H1 (cell line): ENCODE data around the gene SLC35F1. TPM values are rescaled to one million over a fixed set of nuclear protein-coding genes. Genes with fewer than 3 reads are reported as not detected.

Experiments used
- CTCF ChIA-PET: fragments of 300-600 bp; sonication (Branson Sonifier 250); formaldehyde crosslinking; loops from one replicate; lab custom pipeline; 2021; ENCODE audit not compliant: partially characterized antibody; lab: Charles Lee
- POLR2A ChIA-PET: fragments of 300-600 bp; sonication (Branson Sonifier 250); formaldehyde crosslinking; loops from one replicate; lab custom pipeline; 2021; ENCODE audit warnings: inconsistent platforms; ENCODE audit not compliant: partially characterized antibody; lab: Charles Lee
- DNase-seq, 2 experiments: peaks; one replicate each; pipeline versions ENCODE4 v3.0.0 to v3.0.0-alpha.2; 2010 to 2022; ENCODE audit warnings: low spot score in 2 of 2, low read depth in 1 of 2, mixed read lengths in 1 of 2
- FAIRE-seq: peaks from 2 replicates; lab custom pipeline; 2011; peaks lifted over from hg19 to GRCh38; lab: Jason Lieb, UNC
- H2AFZ ChIP-seq: 2 replicates; pipeline ENCODE4 v1.8.1; 2012; ENCODE audit warnings: low read length, inconsistent platforms
- H2AK5ac ChIP-seq: 2 replicates; pipeline ENCODE4 v1.6.1; 2013; ENCODE audit warnings: low read depth, low read length
- H2BK120ac ChIP-seq: replicated peaks from 2 replicates; pipeline ENCODE3; 2013; ENCODE audit warnings: low read depth, low read length, inconsistent platforms
- H2BK12ac ChIP-seq: 2 replicates; pipeline ENCODE4 v1.6.1; 2013; ENCODE audit warnings: low read depth, low read length
- H2BK15ac ChIP-seq: 2 replicates; pipeline ENCODE4 v1.6.1; 2013; ENCODE audit warnings: low read length
- H2BK20ac ChIP-seq: 2 replicates; pipeline ENCODE4 v1.6.1; 2013; ENCODE audit warnings: low read length
- H2BK5ac ChIP-seq: 2 replicates; pipeline ENCODE4 v1.6.1; 2013; ENCODE audit warnings: low read depth, low read length
- H3K14ac ChIP-seq: 2 replicates; pipeline ENCODE4 v1.6.1; 2013; ENCODE audit warnings: inconsistent platforms; ENCODE audit not compliant: insufficient read length
- H3K18ac ChIP-seq: 2 replicates; pipeline ENCODE4 v1.6.1; 2013; ENCODE audit warnings: low read length; ENCODE audit errors: extremely low read depth
- H3K23ac ChIP-seq: 2 replicates; pipeline ENCODE4 v1.6.1; 2013; ENCODE audit warnings: inconsistent platforms; ENCODE audit not compliant: insufficient read length
- H3K23me2 ChIP-seq: 2 replicates; pipeline ENCODE4 v1.6.1; 2013; ENCODE audit warnings: low read depth, low read length
- H3K27ac ChIP-seq: 2 replicates; pipeline ENCODE4 v1.6.1; 2011; ENCODE audit warnings: low read depth, low read length, inconsistent platforms
- H3K27me3 ChIP-seq, 4 experiments: replicated peaks in 1 of 4; 1 replicate in 1 of 4; 2 replicates in 3 of 4; pipeline versions ENCODE4 v1.6.1 to v1.8.1; 2011 to 2013; ENCODE audit warnings: low read length in 3 of 4, mild to moderate bottlenecking in 3 of 4, inconsistent platforms in 2 of 4, mixed read lengths in 2 of 4, moderate library complexity in 1 of 4; ENCODE audit not compliant: control insufficient read depth in 3 of 4, insufficient read depth in 3 of 4; ENCODE audit errors: extremely low read depth in 1 of 4
- H3K36me3 ChIP-seq, 4 experiments: 2 replicates each; pipeline versions ENCODE4 v1.6.1 to v1.8.1; 2011 to 2013; ENCODE audit warnings: mild to moderate bottlenecking in 4 of 4, low read length in 3 of 4, moderate library complexity in 2 of 4, control low read depth in 1 of 4, inconsistent platforms in 1 of 4; ENCODE audit not compliant: insufficient read depth in 4 of 4, control insufficient read depth in 2 of 4
- H3K4ac ChIP-seq: replicated peaks from 2 replicates; pipeline ENCODE3; 2013; ENCODE audit warnings: low read length, low read depth, mixed read lengths, inconsistent platforms; ENCODE audit not compliant: insufficient read length
- H3K4me1 ChIP-seq, 4 experiments: replicated peaks in 1 of 4; 1 replicate in 1 of 4; 2 replicates in 3 of 4; pipeline versions ENCODE4 v1.6.1 to v1.8.1; 2011 to 2013; ENCODE audit warnings: low read length in 3 of 4, inconsistent platforms in 2 of 4, mixed read lengths in 1 of 4; ENCODE audit not compliant: insufficient read depth in 4 of 4, control insufficient read depth in 3 of 4
- H3K4me2 ChIP-seq, 2 experiments: 2 replicates each; pipeline versions ENCODE4 v1.6.1 to v1.8.1; 2011 to 2013; ENCODE audit warnings: low read depth in 2 of 2, low read length in 2 of 2, control low read depth in 1 of 2, inconsistent platforms in 1 of 2, mild to moderate bottlenecking in 1 of 2; ENCODE audit not compliant: insufficient read depth in 1 of 2
- H3K4me3 ChIP-seq, 4 experiments: fragments of 200-600, 300-600 bp in 1 of 4; sonication (generic), shearing (Covaris generic), sonication (Bioruptor Twin) in 1 of 4; 2 replicates each; pipeline versions ENCODE4 v1.5.1 to v1.8.1; 2011 to 2016; ENCODE audit warnings: low read length in 4 of 4, low read depth in 3 of 4, control low read depth in 2 of 4, inconsistent platforms in 2 of 4, mild to moderate bottlenecking in 2 of 4, mixed read lengths in 1 of 4, moderate library complexity in 1 of 4; ENCODE audit not compliant: insufficient read depth in 2 of 4; ENCODE audit errors: extremely low read depth in 1 of 4
- H3K56ac ChIP-seq: replicated peaks from 2 replicates; pipeline ENCODE3; 2013; ENCODE audit warnings: low read depth, mild to moderate bottlenecking, mixed read lengths, low read length, inconsistent platforms; ENCODE audit not compliant: insufficient read length
- H3K79me1 ChIP-seq: 2 replicates; pipeline ENCODE4 v1.6.1; 2013; ENCODE audit warnings: low read depth, low read length, control low read depth
- H3K79me2 ChIP-seq, 2 experiments: 2 replicates each; pipeline versions ENCODE4 v1.6.1 to v1.8.1; 2012 to 2013; ENCODE audit warnings: low read length in 2 of 2, mild to moderate bottlenecking in 2 of 2, inconsistent platforms in 1 of 2; ENCODE audit not compliant: insufficient read depth in 2 of 2, control insufficient read depth in 1 of 2
- H3K9ac ChIP-seq, 4 experiments: replicated peaks in 1 of 4; 1 replicate in 1 of 4; 2 replicates in 3 of 4; pipeline versions ENCODE4 v1.6.1 to v1.8.1; 2011 to 2013; ENCODE audit warnings: low read depth in 3 of 4, low read length in 3 of 4, control low read depth in 2 of 4, mild to moderate bottlenecking in 2 of 4, moderate library complexity in 2 of 4, inconsistent platforms in 1 of 4; ENCODE audit errors: extremely low read depth in 1 of 4
- H3K9me3 ChIP-seq, 2 experiments: 2 replicates each; pipeline versions ENCODE4 v1.6.1 to v1.8.1; 2012 to 2013; ENCODE audit warnings: mild to moderate bottlenecking in 2 of 2, moderate library complexity in 2 of 2, control low read depth in 1 of 2, inconsistent platforms in 1 of 2, low read depth in 1 of 2, low read length in 1 of 2, mixed read lengths in 1 of 2; ENCODE audit not compliant: insufficient read depth in 2 of 2
- H4K20me1 ChIP-seq, 2 experiments: replicated peaks in 1 of 2; 2 replicates each; pipeline versions ENCODE3 to v1.8.1; 2011 to 2013; ENCODE audit warnings: inconsistent platforms in 2 of 2, low read length in 2 of 2, mild to moderate bottlenecking in 1 of 2; ENCODE audit not compliant: insufficient read depth in 2 of 2, control insufficient read depth in 1 of 2
- H4K5ac ChIP-seq: 2 replicates; pipeline ENCODE4 v1.6.1; 2013; ENCODE audit warnings: low read length, low read depth, mixed read lengths, inconsistent platforms; ENCODE audit not compliant: insufficient read length
- H4K8ac ChIP-seq: 2 replicates; pipeline ENCODE4 v1.8.0; 2013; ENCODE audit warnings: mild to moderate bottlenecking, moderate library complexity, low read length, inconsistent platforms; ENCODE audit not compliant: insufficient read depth; ENCODE audit errors: extremely low read depth
- H4K91ac ChIP-seq: replicated peaks from 2 replicates; pipeline ENCODE3; 2013; ENCODE audit warnings: low read length, mixed read lengths, inconsistent platforms; ENCODE audit not compliant: insufficient read length
- HDAC2 ChIP-seq, 2 experiments: fragments of 300-600 bp in 1 of 2; sonication (generic) in 1 of 2; IDR thresholded peaks; 2 replicates each; pipeline ENCODE4 v1.6.1; 2011 to 2012; ENCODE audit warnings: low read depth in 2 of 2, low read length in 2 of 2, mild to moderate bottlenecking in 2 of 2, moderate library complexity in 2 of 2, borderline replicate concordance in 1 of 2, inconsistent platforms in 1 of 2
- HDAC6 ChIP-seq: IDR thresholded peaks from one replicate; pipeline ENCODE4 v1.7.1; 2012; ENCODE audit warnings: low read depth, mild to moderate bottlenecking, inconsistent platforms, low read length, moderate library complexity
- POLR2A ChIP-seq, 2 experiments: IDR thresholded peaks; 1 replicate in 1 of 2; 2 replicates in 1 of 2; pipeline ENCODE4 v1.6.1; 2011; ENCODE audit warnings: low read depth in 2 of 2, low read length in 2 of 2, mild to moderate bottlenecking in 2 of 2; ENCODE audit errors: control extremely low read depth in 1 of 2
- WGBS, 2 experiments: shearing (Covaris generic) in 1 of 2; methylation state at CpG; one replicate each; pipeline versions ENCODE4 v1.1.6 to v1.1.7; 2013 to 2015; ENCODE audit warnings: low lambda C conversion rate in 2 of 2, mixed read lengths in 2 of 2, inconsistent platforms in 1 of 2, low coverage in 1 of 2, missing lambda C conversion rate in 1 of 2; ENCODE audit not compliant: insufficient replicate concordance in 2 of 2, insufficient coverage in 1 of 2, insufficient read length in 1 of 2; ENCODE audit errors: extremely low coverage in 1 of 2, missing lambda C conversion rate in 1 of 2; 5-methylcytosine and 5-hydroxymethylcytosine counted together
- polyA plus RNA-seq, 7 experiments: library from polyadenylated mRNA; depleted of rRNA in 3 of 7; stranded (reverse) in 5 of 7; unstranded in 2 of 7; fragments of >200 nt in 5 of 7; fragments of 200-250 nt in 2 of 7; gene quantifications; 1 replicate in 5 of 7; 2 replicates in 1 of 7; 4 replicates in 1 of 7; pipeline versions ENCODE4 v1.2.1 to v1.2.3, GENCODE V29; 2011 to 2013; ENCODE audit warnings: missing spikeins in 2 of 7, mixed read lengths in 2 of 7
- total RNA-seq: library from RNA; stranded (reverse); fragmentation: NEBNext Ultra II Directional; extraction: Animal tissue kit (Norgen Biotek cat#: 25700); gene quantifications from 2 replicates; pipeline ENCODE4 v1.2.1, GENCODE V29; 2021

Gene SLC35F1
- total and polyA plus RNA-seq, 2 of the 8 experiments (the other 6 are each of a cell fraction or from before 2014, with no cell fraction given), result 7.0 to 10.0 TPM

DNA sequence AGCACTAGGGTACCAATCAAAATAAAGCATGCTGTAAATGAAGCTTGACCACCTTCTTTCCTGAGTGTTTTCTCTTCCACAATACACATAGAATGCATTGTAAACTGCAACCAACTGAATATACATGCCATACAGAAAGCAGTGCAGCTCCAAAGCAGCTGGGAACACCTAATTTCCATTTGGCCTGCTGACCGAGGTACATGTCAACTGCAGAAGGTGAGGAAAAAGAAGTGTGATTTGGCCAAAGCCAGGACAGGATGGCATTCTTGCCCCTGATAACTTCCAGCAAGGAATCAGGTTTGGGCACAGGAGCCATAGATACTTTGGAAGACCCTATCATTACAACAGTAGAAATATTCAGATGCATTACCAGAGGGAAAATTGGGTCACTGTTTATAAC lies 258.4 kb downstream of the SLC35F1 start:
- Histone ChIP-seq H2BK5ac (no peak overlapping the region), H4K8ac (no peak overlapping the region), H3K4me1 (no peaks in the 10 kb centered on the region), H2AFZ (no peak overlapping the region), H3K9ac (no peak overlapping the region), H3K4ac (no peak overlapping the region), H3K36me3 (no peaks in the 10 kb centered on the region), H3K23me2 (peaks cover 2% of the 10 kb centered on the region; the same call in 1 of the 2 replicates), H3K4me3 (no peak overlapping the region), H3K14ac (no peak overlapping the region), H4K20me1 (no peaks in the 10 kb centered on the region), H2BK20ac (no peak overlapping the region), H3K56ac (no peak overlapping the region), H3K27ac (no peak overlapping the region), H3K4me2 (no peak overlapping the region), H3K27me3 (peaks cover 0 to 1% (median 0%) of the 10 kb centered on the region in 4 experiments; a peak in 1 of 7 replicates), H4K5ac (no peak overlapping the region), H2BK12ac (no peak overlapping the region), H2AK5ac (no peak overlapping the region), H3K9me3 (no peaks in the 10 kb centered on the region), H3K23ac (no peak overlapping the region), H3K79me1 (no peaks in the 10 kb centered on the region), H3K79me2 (no peaks in the 10 kb centered on the region), H4K91ac (no peak overlapping the region), H2BK120ac (no peak overlapping the region), H2BK15ac (no peak overlapping the region), H3K18ac (no peak overlapping the region)
- 96% methylated on average over 1 of the region's 1 CpG; no CpG with 5 or more reads in 1 of the 2 experiments for WGBS, 2 experiments
- ChIA-PET POLR2A (no interaction called here), CTCF (interaction anchor here (0.9 kb wide), 1 partner anchor 16 kb away, joined by 3 read pairs; no protein-coding TSS in a partner anchor)
- TF ChIP-seq HDAC6 (no peak), POLR2A (IDR thresholded peaks at IDR 0.05; ENCODE audit: control extremely low read depth in 1 of 2, low read depth in 2 of 2, low read length in 2 of 2) (no peak), HDAC2 (IDR thresholded peaks at IDR 0.05; ENCODE audit: borderline replicate concordance in 1 of 2, low read depth in 2 of 2, low read length in 2 of 2) (no peak)
- FAIRE-seq (no peak), DNase-seq (no peak)
